HG03342 (cell line): Measurements from ENCODE around the gene DOK4.
A peak's percentile ranks its signal among the peaks of the same experiment; 100 is the strongest.

Source experiments
- ATAC-seq: cut with Tn5 transposase; IDR thresholded peaks from one replicate; pipeline ENCODE4 v1.9.1; 2021; ENCODE audit warnings: mild to moderate bottlenecking, moderate library complexity; ENCODE audit not compliant: unreplicated experiment

Gene DOK4

GRCh38 chr16:57485916-57486857, at the start of gene DOK4:
Gene DOK4 (minus strand): TSS chr16:57486493. CDS start chr16:57479507, 6,986 bp downstream.
- peak; percentile 83 for ATAC-seq

- ATAC-seq: peak; percentile 57
Measured at GRCh38 chr16:57535680-57536305, 49.5 kb upstream of the DOK4 start.

- no peak for ATAC-seq
Measured at GRCh38 chr16:57534881-57535658, 48.8 kb upstream of the DOK4 start.

- no peak for ATAC-seq
Measured at GRCh38 chr16:57534337-57534880, 48.1 kb upstream of the DOK4 start.

GRCh38 chr16:57533431-57534336, 47.4 kb upstream of the DOK4 start:
- ATAC-seq: no peak

- no peak for ATAC-seq
Measured at GRCh38 chr16:57532266-57532625, 46.0 kb upstream of the DOK4 start.

GRCh38 chr16:57531635-57532265, 45.5 kb upstream of the DOK4 start:
- no peak for ATAC-seq

- no peak for ATAC-seq
Measured at GRCh38 chr16:57531253-57531575, 44.9 kb upstream of the DOK4 start.

- ATAC-seq: no peak
Measured at GRCh38 chr16:57530522-57531252, 44.4 kb upstream of the DOK4 start.

- peak; percentile 74 for ATAC-seq
Measured at GRCh38 chr16:57530104-57530521, 43.8 kb upstream of the DOK4 start.

- ATAC-seq: peak; percentile 21
Measured at GRCh38 chr16:57529391-57530103, 43.3 kb upstream of the DOK4 start.

- no peak for ATAC-seq
Measured at GRCh38 chr16:57528499-57529390, 42.5 kb upstream of the DOK4 start.

- ATAC-seq: no peak
Measured at GRCh38 chr16:57527610-57528360, 41.5 kb upstream of the DOK4 start.

- no peak for ATAC-seq
Measured at GRCh38 chr16:57527027-57527426, 40.7 kb upstream of the DOK4 start.

GRCh38 chr16:57526498-57526897, 40.2 kb upstream of the DOK4 start:
- ATAC-seq: no peak

- no peak for ATAC-seq
Measured at GRCh38 chr16:57525761-57526160, 39.5 kb upstream of the DOK4 start.

GRCh38 chr16:57522960-57523359, 36.7 kb upstream of the DOK4 start:
- ATAC-seq: no peak
